HG03135 (cell line): ENCODE results near the gene NID2.
A peak's percentile ranks its signal among the peaks of the same experiment; 100 is the strongest.

Source experiments
- ATAC-seq: cut with Tn5 transposase; IDR thresholded peaks from one replicate; pipeline ENCODE4 v1.9.1; 2021; ENCODE audit warnings: mild to moderate bottlenecking, moderate library complexity; ENCODE audit not compliant: unreplicated experiment

Gene NID2

GRCh38 chr14:52006361-52006760, 62.5 kb downstream of the NID2 start:
- no peak for ATAC-seq

- ATAC-seq = no peak
Measured at GRCh38 chr14:52005625-52006024, 63.2 kb downstream of the NID2 start.

GRCh38 chr14:52003324-52003723, 65.5 kb downstream of the NID2 start:
- no peak for ATAC-seq

- no peak for ATAC-seq
Measured at GRCh38 chr14:52002542-52002941, 66.3 kb downstream of the NID2 start.

GRCh38 chr14:52000696-52001095, 68.2 kb downstream of the NID2 start:
- no peak for ATAC-seq

- no peak for ATAC-seq
Measured at GRCh38 chr14:52000019-52000582, 68.8 kb downstream of the NID2 start.

- no peak for ATAC-seq
Measured at GRCh38 chr14:51999084-51999483, 69.8 kb downstream of the NID2 start.

- no peak for ATAC-seq
Measured at GRCh38 chr14:51998348-51998747, 70.5 kb downstream of the NID2 start.

GRCh38 chr14:51996148-51996746, 72.6 kb downstream of the NID2 start:
- ATAC-seq = no peak

GRCh38 chr14:51993285-51993920, 75.5 kb downstream of the NID2 start:
- ATAC-seq = no peak

- no peak for ATAC-seq
Measured at GRCh38 chr14:51990488-51990887, 78.4 kb downstream of the NID2 start.

- ATAC-seq = peak; percentile 92
Measured at GRCh38 chr14:51989293-51990234, 79.3 kb downstream of the NID2 start, which contains the start of gene RTRAF. TSS of gene RTRAF (plus strand) at chr14:51989546. CDS start at chr14:51989640, 94 bp downstream.

GRCh38 chr14:51988221-51988620, 80.6 kb downstream of the NID2 start:
- ATAC-seq = no peak

- ATAC-seq = peak; percentile 49
Measured at GRCh38 chr14:51981218-51981854, 87.5 kb downstream of the NID2 start.

- ATAC-seq = no peak
Measured at GRCh38 chr14:51979088-51979709, 89.7 kb downstream of the NID2 start.

GRCh38 chr14:51978681-51979085, 90.2 kb downstream of the NID2 start:
- ATAC-seq = no peak

- no peak for ATAC-seq
Measured at GRCh38 chr14:51977075-51977474, 91.8 kb downstream of the NID2 start.

- ATAC-seq = no peak
Measured at GRCh38 chr14:51972566-51972965, 96.3 kb downstream of the NID2 start.

GRCh38 chr14:51969852-51970540, 98.9 kb downstream of the NID2 start:
- no peak for ATAC-seq

- no peak for ATAC-seq
Measured at GRCh38 chr14:51967521-51967920, 101.3 kb downstream of the NID2 start.
